ENCODE measurements around the gene MIPEP.

The MIPEP gene

GRCh38 chr13:23833733-23834611 is 55.2 kb downstream of the MIPEP start:
- no peak for TF ChIP-seq TEAD4 (IDR thresholded peaks at IDR 0.05)
- no peak for TF ChIP-seq CEBPB (IDR thresholded peaks at IDR 0.05)
- TF ChIP-seq CREB1 (IDR thresholded peaks at IDR 0.05; ENCODE audit: low read depth) = no peak
- TF ChIP-seq, protein P1, sequence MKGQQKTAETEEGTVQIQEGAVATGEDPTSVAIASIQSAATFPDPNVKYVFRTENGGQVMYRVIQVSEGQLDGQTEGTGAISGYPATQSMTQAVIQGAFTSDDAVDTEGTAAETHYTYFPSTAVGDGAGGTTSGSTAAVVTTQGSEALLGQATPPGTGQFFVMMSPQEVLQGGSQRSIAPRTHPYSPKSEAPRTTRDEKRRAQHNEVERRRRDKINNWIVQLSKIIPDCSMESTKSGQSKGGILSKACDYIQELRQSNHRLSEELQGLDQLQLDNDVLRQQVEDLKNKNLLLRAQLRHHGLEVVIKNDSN (IDR thresholded peaks at IDR 0.05) = no peak
- no peak for TF ChIP-seq TCF12 (IDR thresholded peaks at IDR 0.05; ENCODE audit: low read depth)
- TF ChIP-seq TAF1 (IDR thresholded peaks at IDR 0.05; ENCODE audit: low read depth) = no peak
- TF ChIP-seq RAD21 (IDR thresholded peaks at IDR 0.05; ENCODE audit: low read depth) = no peak
- TF ChIP-seq EGR1 (IDR thresholded peaks at IDR 0.05) = no peak
- TF ChIP-seq FOXM1 (IDR thresholded peaks at IDR 0.05; ENCODE audit: borderline replicate concordance, low read depth) = no peak
- TF ChIP-seq YY1 (IDR thresholded peaks at IDR 0.05; ENCODE audit: low read depth) = no peak
- TF ChIP-seq EP300 (IDR thresholded peaks at IDR 0.05; ENCODE audit: borderline replicate concordance) = no peak
- no peak for TF ChIP-seq ZBTB7A (IDR thresholded peaks at IDR 0.05; ENCODE audit: low read depth)

DNA sequence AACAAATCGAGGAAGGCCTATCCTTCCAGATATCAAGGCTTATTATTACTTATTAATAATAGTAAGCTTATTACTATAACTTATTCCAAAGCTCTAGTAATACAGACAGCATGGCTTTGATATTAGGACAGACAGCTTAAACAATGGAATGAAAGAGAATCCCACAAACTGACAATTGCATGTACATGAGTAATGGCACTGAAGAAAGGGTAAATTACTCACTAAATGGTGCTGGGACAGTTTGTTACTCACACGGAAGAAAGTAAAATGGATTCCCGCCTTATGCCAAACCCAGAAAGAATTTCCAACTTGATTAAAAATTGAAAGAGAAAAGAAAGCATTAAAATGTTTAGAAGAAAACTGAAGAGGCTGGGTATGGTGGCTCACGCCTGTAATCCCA is 60.3 kb downstream of the MIPEP start:
- TF ChIP-seq ZBTB7A (IDR thresholded peaks at IDR 0.05; ENCODE audit: low read depth) = no peak
- no peak for TF ChIP-seq EGR1 (IDR thresholded peaks at IDR 0.05)
- TF ChIP-seq RAD21 (IDR thresholded peaks at IDR 0.05; ENCODE audit: low read depth) = no peak

- no peak for TF ChIP-seq EP300 (IDR thresholded peaks at IDR 0.05; ENCODE audit: borderline replicate concordance)
- TF ChIP-seq MAX (IDR thresholded peaks at IDR 0.05) = no peak
- no peak for TF ChIP-seq ZBTB7A (IDR thresholded peaks at IDR 0.05; ENCODE audit: low read depth)
- no peak for TF ChIP-seq FOXM1 (IDR thresholded peaks at IDR 0.05; ENCODE audit: borderline replicate concordance, low read depth)
- TF ChIP-seq TAF1 (IDR thresholded peaks at IDR 0.05; ENCODE audit: low read depth) = no peak
- no peak for TF ChIP-seq CEBPB (IDR thresholded peaks at IDR 0.05)
- TF ChIP-seq CREB1 (IDR thresholded peaks at IDR 0.05; ENCODE audit: low read depth) = no peak
- TF ChIP-seq NFIC (IDR thresholded peaks at IDR 0.05) = no peak
These were observed 61.1 kb downstream of the MIPEP start for GRCh38 chr13:23828086-23828485.

- no peak for TF ChIP-seq MAX (IDR thresholded peaks at IDR 0.05)
- TF ChIP-seq TAF1 (IDR thresholded peaks at IDR 0.05; ENCODE audit: low read depth) = no peak
- no peak for TF ChIP-seq NFIC (IDR thresholded peaks at IDR 0.05)
- TF ChIP-seq FOXM1 (IDR thresholded peaks at IDR 0.05; ENCODE audit: borderline replicate concordance, low read depth) = no peak
- TF ChIP-seq CEBPB (IDR thresholded peaks at IDR 0.05) = no peak
- no peak for TF ChIP-seq TCF12 (IDR thresholded peaks at IDR 0.05; ENCODE audit: low read depth)
- no peak for TF ChIP-seq REST (IDR thresholded peaks at IDR 0.05; ENCODE audit: low read depth)
- no peak for TF ChIP-seq EP300 (IDR thresholded peaks at IDR 0.05; ENCODE audit: borderline replicate concordance)
- TF ChIP-seq, protein P1 (IDR thresholded peaks at IDR 0.05) = no peak
- no peak for TF ChIP-seq CREB1 (IDR thresholded peaks at IDR 0.05; ENCODE audit: low read depth)
- TF ChIP-seq TEAD4 (IDR thresholded peaks at IDR 0.05) = no peak
- TF ChIP-seq ZBTB7A (IDR thresholded peaks at IDR 0.05; ENCODE audit: low read depth) = no peak
These were observed 64.0 kb downstream of the MIPEP start for GRCh38 chr13:23825179-23825578.

- TF ChIP-seq EGR1 (IDR thresholded peaks at IDR 0.05) (no peak), NFIC (IDR thresholded peaks at IDR 0.05) (no peak), TAF1 (IDR thresholded peaks at IDR 0.05; ENCODE audit: low read depth) (no peak), REST (IDR thresholded peaks at IDR 0.05; ENCODE audit: low read depth) (no peak), EP300 (IDR thresholded peaks at IDR 0.05; ENCODE audit: borderline replicate concordance) (no peak), CEBPB (IDR thresholded peaks at IDR 0.05) (no peak), CREB1 (IDR thresholded peaks at IDR 0.05; ENCODE audit: low read depth) (no peak), YY1 (IDR thresholded peaks at IDR 0.05; ENCODE audit: low read depth) (no peak), TEAD4 (IDR thresholded peaks at IDR 0.05) (no peak), TCF12 (IDR thresholded peaks at IDR 0.05; ENCODE audit: low read depth) (no peak), ZBTB7A (IDR thresholded peaks at IDR 0.05; ENCODE audit: low read depth) (no peak), RAD21 (IDR thresholded peaks at IDR 0.05; ENCODE audit: low read depth) (no peak), MAX (IDR thresholded peaks at IDR 0.05) (no peak), FOXM1 (IDR thresholded peaks at IDR 0.05; ENCODE audit: borderline replicate concordance, low read depth) (no peak)
- TF ChIP-seq, protein P1 (IDR thresholded peaks at IDR 0.05) = no peak
These were observed 64.8 kb downstream of the MIPEP start for GRCh38 chr13:23824371-23824770.
